MCF 10A (cell line): ENCODE data around the gene CDX2. TPM values are rescaled to one million over a fixed set of nuclear protein-coding genes. Genes with fewer than 3 reads are reported as not detected.

Experiments used
- BruUV-seq: library from RNA; stranded (reverse); fragments of 400-500 nt; replicated peaks from 2 replicates; lab custom pipeline; 2021; lab: Mats Ljungman, UMichigan
- CTCF ChIA-PET: fragments of 300-600 bp; sonication (Branson Sonifier 250); formaldehyde crosslinking; extraction: SDS; loops from one replicate; lab custom pipeline; 2021; ENCODE audit warnings: antibody characterized with exemption, inconsistent platforms; lab: Yijun Ruan, JAX
- POLR2A ChIA-PET: fragments of 300-600, 350-650 bp; sonication (Branson Sonifier 250); formaldehyde crosslinking; extraction: SDS; loops from one replicate; lab custom pipeline; 2020; ENCODE audit warnings: antibody characterized with exemption, inconsistent platforms; lab: Yijun Ruan, JAX
- DNase-seq: peaks from one replicate; pipeline ENCODE4 v3.0.0-alpha.2; 2018; ENCODE audit not compliant: unreplicated experiment
- H3K27ac Mint-ChIP-seq: one replicate; pipeline ENCODE4 v1.8.0; 2022; ENCODE audit warnings: mild to moderate bottlenecking, low read depth, mixed read lengths; ENCODE audit not compliant: unreplicated experiment
- H3K27me3 Mint-ChIP-seq: one replicate; pipeline ENCODE4 v1.8.0; 2022; ENCODE audit warnings: mixed read lengths; ENCODE audit not compliant: insufficient read depth, unreplicated experiment
- H3K36me3 Mint-ChIP-seq: one replicate; pipeline ENCODE4 v1.8.0; 2022; ENCODE audit warnings: mild to moderate bottlenecking, moderate library complexity, mixed read lengths; ENCODE audit not compliant: insufficient read depth, unreplicated experiment
- H3K4me1 Mint-ChIP-seq: one replicate; pipeline ENCODE4 v1.8.0; 2022; ENCODE audit warnings: mixed read lengths; ENCODE audit not compliant: insufficient read depth, unreplicated experiment
- H3K4me3 Mint-ChIP-seq: one replicate; pipeline ENCODE4 v1.8.0; 2022; ENCODE audit warnings: mild to moderate bottlenecking, moderate library complexity, mixed read lengths; ENCODE audit not compliant: unreplicated experiment
- H3K9me3 Mint-ChIP-seq: one replicate; pipeline ENCODE4 v1.8.0; 2022; ENCODE audit warnings: mixed read lengths; ENCODE audit not compliant: unreplicated experiment
- CTCF ChIP-seq: fragments of 200-600 bp; IDR thresholded peaks from one replicate; pipeline ENCODE4 v1.8.0; 2022; ENCODE audit warnings: antibody characterized with exemption, mild to moderate bottlenecking; ENCODE audit not compliant: unreplicated experiment
- intact Hi-C: fragments of 100-400 bp; cut with micrococcal nuclease; formaldehyde crosslinking; loops from 2 replicates; pipeline ENCODE4 v1.14.1; 2022
- total RNA-seq: library from RNA; stranded (reverse); gene quantifications from 2 replicates; pipeline ENCODE4 v1.2.3, GENCODE V29; 2022

Gene CDX2
- total RNA-seq, 1 experiment from 2014 or later: not detected

- intact Hi-C loops: no loop called here
- no peaks in the 10 kb centered on the region for H3K9me3 Mint-ChIP-seq
- peak overlapping the region; percentile 1 for H3K27ac Mint-ChIP-seq
- H3K4me1 Mint-ChIP-seq: no peaks in the 10 kb centered on the region
- H3K36me3 Mint-ChIP-seq: peaks cover 6% of the 10 kb centered on the region
- DNase-seq: no peak
- ChIA-PET POLR2A (no interaction called here), CTCF (interaction anchor here (0.6 to 0.7 kb wide), 2 partner anchors 11 to 1041 kb away, joined by 3 to 4 read pairs; no protein-coding TSS in a partner anchor)
- BruUV-seq: no TSS peak
- H3K27me3 Mint-ChIP-seq: peaks cover 54% of the 10 kb centered on the region
- no peak overlapping the region for H3K4me3 Mint-ChIP-seq
- TF ChIP-seq CTCF: no peak
Measured at GRCh38 chr13:27929868-27930267, 39.2 kb downstream of the CDX2 start.

- BruUV-seq: no TSS peak
- ChIA-PET POLR2A (no interaction called here), CTCF (interaction anchor here (0.6 to 1.0 kb wide), 2 partner anchors 17 to 25 kb away, joined by 3 read pairs; no protein-coding TSS in a partner anchor)
- no peak for TF ChIP-seq CTCF
- no peak for DNase-seq
- intact Hi-C loops: no loop called here
- Mint-ChIP-seq H3K27me3 (peaks cover 61% of the 10 kb centered on the region), H3K27ac (no peak overlapping the region), H3K36me3 (peaks cover 6% of the 10 kb centered on the region), H3K4me1 (no peaks in the 10 kb centered on the region), H3K9me3 (no peaks in the 10 kb centered on the region), H3K4me3 (no peak overlapping the region)
Measured at GRCh38 chr13:27928805-27929753, 40.0 kb downstream of the CDX2 start.

- Mint-ChIP-seq H3K27me3 (peaks cover 68% of the 10 kb centered on the region), H3K9me3 (no peaks in the 10 kb centered on the region), H3K27ac (no peak overlapping the region), H3K4me3 (no peak overlapping the region), H3K36me3 (peaks cover 6% of the 10 kb centered on the region), H3K4me1 (no peaks in the 10 kb centered on the region)
- TF ChIP-seq CTCF: no peak
- POLR2A ChIA-PET: no interaction called here
- CTCF ChIA-PET: interaction anchor here (0.6 kb wide), 1 partner anchor 16 kb away, joined by 3 read pairs; no protein-coding TSS in a partner anchor
- DNase-seq: no peak
- intact Hi-C loops: no loop called here
- BruUV-seq: no TSS peak
Measured at GRCh38 chr13:27928353-27928804, 40.7 kb downstream of the CDX2 start.
